Embryonic facial prominence (tissue), 1 donor: ENCODE measurements around the gene ZNF688.
A peak's percentile ranks its signal among the peaks of the same experiment; 100 is the strongest.

Source experiments
- DNase-seq: peaks from one replicate; pipeline ENCODE4 v3.0.0-alpha.2; 2016; ENCODE audit errors: extremely low spot score

The ZNF688 gene

DNA sequence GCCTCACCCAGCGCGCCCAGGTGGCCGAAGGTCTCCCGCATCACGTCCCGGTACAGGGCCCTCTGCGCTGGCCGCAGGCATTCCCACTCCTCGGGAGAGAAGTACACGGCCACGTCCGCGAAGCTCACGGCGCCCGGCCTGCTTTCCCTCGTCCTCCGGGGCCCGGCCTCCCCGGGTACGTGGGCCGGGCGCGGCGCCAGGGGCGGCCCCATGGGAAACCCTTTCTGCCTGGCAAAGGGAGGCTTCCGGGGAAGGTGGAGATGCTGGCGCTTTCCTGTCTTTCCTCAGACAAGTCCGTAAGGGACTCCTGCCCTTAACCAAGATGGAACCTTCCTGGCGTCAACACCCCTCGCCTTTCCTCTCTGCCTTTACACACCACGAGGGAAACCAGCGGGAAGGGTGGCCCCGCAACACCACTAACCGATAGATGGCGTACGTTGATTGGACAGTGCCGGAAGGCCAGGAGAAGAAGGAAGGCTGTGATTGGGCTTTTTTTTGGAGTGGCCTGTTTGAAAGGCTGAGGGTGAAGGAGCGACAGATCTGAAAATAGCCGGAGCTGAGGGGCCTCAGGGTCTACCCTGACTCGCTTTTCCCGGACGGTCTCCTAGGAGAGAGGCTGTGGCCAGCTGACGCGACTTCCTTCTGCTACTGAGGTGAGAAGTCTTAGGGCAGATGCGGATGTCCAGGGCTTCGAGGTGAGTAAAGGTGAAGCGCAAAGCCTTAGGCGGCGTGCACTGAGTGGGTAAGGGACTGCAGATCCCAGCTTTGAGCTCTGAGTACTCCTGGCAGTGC lies 14.1 kb upstream of the ZNF688 start, which contains the start of gene ZNF785:
TSS of gene ZNF785 (minus strand) at position 298 of the 792 bp plus-strand sequence. CDS start at position 212, 86 bp downstream.
- DNase-seq: peak; percentile 97

GRCh38 chr16:30585022-30585399 lies 13.5 kb upstream of the ZNF688 start:
- DNase-seq: no peak

DNA sequence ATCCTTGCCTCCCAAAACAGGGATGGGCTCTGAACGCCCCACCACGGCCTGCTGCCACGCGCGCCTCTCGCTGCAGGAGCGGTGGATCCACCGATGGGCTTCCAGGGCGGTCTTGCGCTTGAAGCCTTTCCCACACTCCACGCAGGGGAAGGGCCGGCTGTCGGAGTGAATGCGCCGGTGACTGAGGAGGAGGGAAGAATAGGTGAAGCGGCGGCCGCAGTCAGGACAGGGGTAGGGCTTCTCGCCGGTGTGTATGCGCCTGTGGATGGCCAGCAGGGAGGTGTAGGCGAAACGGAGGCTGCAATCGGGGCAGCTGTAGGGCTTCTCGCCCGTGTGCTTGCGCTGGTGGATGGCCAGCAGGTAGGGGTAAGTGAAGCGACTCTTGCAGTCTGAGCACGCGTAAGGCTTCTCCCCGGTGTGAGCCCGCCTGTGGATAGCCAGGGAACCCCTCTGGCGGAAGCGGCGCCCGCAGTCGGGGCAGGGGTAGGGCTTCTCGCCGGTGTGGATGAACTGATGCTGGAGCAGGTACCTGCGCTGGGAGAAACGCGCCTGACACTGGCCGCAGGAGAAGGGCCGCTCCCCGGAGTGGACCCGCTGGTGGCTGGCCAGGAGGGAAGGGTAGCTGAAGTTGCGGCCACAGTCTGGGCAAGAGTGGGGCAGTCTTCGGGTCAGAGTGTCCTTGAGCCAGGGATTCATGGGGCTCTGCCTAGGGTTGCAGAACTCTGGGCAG lies 11.3 kb upstream of the ZNF688 start:
- no peak for DNase-seq

DNA sequence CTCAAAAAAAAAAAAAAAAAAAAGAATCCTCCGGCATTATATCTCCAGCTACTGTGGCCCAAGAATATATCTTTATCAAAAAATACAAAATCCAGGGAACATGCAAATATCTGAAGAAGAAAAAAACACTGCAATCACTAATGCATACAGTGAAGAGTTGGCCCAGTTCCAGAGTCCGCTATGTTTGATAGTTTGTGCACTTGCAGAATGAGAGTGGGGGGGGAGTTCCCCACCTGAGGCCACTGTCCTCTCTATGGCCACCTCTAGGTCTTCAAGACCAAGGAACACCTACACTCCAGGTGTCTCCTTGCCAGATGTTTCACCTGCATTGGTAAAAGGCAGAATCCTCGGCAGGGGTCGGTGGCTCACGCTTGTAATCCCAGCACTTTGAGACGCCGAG lies 9.9 kb upstream of the ZNF688 start:
- DNase-seq: no peak

GRCh38 chr16:30574678-30575077 lies 3.2 kb upstream of the ZNF688 start:
- DNase-seq: no peak

DNA sequence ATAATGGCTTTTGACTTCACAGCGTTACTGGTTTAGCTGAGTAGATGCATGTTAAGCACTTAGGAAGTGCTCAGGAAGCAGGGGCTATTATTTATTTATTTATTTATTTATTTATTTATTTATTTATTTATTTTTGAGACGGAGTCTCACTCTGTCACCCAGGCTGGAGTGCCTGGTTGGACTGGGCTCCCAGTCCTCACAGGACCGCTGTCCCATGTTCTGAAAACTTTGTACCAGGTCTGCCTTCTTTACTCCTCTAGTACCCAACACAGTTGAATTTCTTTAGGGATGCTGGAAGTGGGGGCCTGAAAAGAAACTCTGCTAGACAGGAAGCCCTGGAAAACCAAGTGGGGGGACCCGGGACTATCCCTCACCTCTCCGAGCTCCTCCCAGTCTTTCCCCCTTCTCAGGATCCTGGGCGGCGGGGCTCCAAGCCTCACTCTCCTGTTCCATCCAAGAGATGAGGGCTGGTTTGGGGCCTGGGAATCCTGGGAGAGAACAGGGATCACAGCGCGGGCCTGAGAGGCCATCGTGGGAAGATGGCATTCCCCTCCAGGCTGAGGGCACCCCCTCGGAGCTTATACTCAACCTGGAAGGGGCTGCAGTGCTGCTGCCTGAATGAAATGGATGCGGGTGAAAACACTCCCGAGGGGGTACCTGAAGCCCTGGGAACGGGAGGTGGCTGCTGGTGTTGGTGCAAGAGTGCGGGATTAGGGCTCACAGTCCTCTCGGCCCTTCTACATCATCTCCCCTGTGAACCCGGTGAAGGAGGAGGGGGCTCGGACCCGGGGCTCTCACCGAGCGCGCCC lies 674 bp downstream of the ZNF688 start:
- DNase-seq: no peak

- no peak for DNase-seq
These were observed 1.5 kb downstream of the ZNF688 start for GRCh38 chr16:30569746-30570635.

DNA sequence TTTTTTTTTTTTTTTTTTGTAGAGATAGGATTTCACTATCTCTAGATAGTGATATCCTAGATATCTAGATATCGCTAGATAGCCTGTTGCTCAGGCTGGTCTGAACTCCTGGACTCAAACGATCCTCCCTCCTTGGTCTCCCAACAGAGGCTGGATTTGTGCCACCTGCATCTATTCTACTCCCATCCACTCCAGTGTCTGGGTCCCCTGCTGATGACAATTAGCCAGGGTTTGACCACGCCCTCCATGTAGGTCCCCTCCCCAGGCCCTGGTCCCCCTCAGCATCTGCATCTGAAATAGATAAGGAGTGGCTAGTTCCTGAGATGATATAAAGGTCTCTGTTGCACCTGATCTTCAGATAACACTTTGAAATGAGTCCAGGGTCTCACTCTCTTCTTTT lies 2.2 kb downstream of the ZNF688 start:
- DNase-seq: no peak

DNA sequence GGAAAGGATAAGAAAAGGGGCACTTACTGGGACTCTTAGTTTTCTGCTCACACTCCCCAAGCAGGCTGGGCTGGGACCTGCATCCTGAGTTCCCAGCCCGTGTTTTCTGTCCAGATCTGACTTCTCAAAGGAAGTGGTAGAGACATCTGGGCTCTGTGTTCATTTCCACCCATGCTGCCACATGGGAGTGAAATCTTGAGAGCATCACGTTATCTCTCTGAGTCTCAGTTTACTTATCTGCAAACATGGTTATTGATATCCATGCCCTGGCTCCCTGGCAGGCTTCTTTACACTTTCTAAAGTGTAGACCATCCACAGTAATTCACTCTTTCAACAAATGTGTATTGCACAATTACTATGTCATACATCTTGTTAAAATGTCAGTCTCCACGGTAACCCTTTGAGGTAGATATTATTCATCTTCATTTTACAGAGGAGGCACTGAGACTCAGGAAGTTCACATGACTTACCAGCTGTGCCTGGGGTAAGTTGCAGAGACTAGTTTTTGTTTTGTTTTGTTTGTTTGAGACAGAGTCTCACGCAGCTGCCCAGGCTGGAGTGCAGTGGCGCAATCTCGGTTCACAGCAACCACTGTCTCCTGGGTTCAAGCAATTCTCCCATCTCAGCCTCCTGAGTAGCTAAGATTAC lies 3.4 kb downstream of the ZNF688 start:
- no peak for DNase-seq

DNA sequence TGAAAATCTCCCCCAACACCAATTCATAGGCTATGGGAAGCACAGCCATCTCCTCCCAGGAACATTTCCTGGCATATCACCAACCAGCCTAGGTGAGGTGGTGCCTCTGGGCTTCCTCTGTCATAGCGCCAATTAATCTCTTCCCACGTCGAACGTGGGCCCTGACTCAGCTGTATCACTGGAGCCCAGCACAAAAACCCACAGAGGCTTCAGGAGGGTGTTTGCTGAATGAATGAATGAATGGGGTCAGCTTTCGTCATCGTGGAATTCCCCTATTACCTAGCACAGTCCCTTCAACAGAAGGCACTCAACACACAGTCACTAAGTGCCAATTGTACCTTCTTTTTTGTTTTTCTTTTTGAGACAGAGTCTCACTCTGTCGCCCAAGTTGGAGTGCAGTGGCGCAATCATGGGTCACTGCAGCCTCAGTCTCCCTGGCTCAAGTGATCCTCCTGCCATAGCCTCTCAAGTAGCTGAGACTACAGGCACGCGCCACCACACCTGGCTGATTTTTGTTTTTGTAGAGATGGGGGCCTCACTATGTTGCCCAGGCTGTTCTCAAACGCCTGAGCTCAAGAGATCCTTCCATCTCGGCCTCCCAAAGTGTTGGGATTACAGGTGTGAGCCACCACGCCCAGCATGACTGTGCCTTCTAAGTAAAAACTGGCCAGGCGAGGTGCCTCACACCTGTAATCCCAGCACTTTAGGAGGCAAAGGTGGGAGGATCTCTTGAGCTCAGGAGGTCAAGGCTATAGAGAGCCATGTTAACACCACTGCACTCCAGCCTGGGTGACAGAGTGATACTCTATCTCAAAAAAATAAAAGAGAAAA lies 4.1 kb downstream of the ZNF688 start:
- DNase-seq: no peak

GRCh38 chr16:30566531-30566930 lies 5.0 kb downstream of the ZNF688 start:
- DNase-seq: no peak

DNA sequence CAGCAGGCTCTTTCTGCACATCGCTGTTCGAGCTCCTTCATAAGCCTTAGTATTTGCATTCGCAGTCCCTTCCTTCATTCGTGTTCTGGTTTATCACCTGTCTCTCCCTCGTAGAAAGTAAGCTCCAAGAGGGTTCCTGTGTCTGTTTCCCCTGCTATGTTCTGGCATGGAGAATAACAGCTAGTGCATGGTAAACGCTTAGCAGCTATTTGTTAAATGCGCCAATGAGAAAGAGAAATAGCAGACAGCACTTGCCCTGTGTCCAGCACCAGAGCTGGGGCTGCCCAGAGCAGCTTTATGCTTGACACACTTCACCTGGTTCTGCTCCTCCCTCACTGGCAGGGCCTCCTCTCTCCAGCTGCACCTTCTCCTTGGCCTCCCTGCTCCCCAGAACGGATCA lies 5.5 kb downstream of the ZNF688 start:
- no peak for DNase-seq

DNA sequence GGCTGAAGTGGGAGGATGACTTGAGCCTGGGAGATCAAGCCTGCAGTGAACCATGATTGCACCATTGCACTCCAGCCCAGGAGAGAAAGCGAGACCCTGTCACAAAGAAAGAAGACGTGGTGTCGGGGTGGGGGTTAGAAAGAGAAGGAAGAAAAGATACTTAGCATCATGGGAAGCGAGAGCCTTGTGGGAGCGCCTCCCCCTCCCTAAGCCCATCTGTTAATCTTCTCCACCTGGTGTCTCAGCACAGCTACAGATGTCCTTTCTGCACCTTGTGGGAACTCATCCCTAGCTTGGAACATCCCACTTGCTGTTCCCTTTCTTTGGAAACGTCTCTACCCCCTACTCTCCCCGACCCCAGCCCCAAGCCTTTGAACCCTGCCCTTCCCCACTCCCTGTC lies 6.0 kb downstream of the ZNF688 start:
- no peak for DNase-seq

- no peak for DNase-seq
These were observed 9.5 kb downstream of the ZNF688 start for GRCh38 chr16:30562021-30562420.

DNA sequence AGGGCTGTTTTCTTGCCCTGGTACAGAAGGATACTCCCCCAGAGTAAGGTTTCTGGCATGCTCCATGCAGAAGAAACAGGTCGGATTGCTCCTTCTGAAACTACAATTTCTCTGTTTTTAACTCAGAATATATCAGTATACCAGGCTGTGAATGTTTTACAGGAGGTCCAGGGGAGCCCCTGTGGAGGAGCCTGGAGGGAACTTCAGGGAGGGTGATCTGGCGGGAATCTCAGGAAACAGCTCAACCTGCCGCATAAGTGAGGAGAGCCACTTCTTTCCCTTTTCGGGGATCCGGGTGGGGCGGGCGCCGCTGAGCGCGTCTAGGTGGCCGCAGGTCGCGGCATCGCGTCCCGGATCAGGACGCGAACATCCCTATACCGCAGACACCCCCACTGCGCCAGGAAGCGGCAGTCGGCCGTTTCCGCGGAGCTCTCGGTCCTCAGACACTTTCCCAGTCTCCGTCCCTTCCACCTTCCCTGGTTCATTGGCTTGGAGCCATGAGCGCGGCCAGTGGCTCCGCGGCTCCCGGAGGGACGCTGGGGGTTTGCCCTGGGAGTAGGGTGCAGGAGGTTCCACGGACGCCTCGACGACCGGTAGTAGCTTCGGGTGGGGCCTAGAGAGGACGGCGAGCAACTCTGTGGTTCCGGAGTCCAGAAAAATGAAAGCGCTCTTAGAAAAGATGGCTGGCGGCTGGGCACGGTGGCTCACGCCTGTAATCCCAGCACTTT lies 10.3 kb downstream of the ZNF688 start:
- no peak for DNase-seq

DNA sequence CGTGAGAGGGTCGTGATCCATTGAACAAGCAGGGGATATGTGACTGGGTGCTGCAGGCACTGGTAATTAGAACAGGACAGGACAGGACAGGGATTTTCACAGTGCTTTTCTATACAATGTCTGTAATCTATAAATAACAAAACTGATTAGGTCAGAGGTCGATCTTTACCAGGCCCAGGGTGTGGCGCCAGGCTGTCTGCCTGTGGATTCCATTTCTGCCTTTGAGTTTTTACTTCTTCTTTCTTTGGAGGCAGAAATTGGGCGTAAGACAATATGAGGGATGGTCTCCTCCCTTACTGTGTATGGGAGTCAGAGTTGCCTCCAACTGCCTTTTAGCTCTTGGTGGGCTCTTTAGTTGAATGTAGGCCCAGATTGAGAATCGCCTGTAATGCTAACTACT lies 11.8 kb downstream of the ZNF688 start:
- DNase-seq: no peak

DNA sequence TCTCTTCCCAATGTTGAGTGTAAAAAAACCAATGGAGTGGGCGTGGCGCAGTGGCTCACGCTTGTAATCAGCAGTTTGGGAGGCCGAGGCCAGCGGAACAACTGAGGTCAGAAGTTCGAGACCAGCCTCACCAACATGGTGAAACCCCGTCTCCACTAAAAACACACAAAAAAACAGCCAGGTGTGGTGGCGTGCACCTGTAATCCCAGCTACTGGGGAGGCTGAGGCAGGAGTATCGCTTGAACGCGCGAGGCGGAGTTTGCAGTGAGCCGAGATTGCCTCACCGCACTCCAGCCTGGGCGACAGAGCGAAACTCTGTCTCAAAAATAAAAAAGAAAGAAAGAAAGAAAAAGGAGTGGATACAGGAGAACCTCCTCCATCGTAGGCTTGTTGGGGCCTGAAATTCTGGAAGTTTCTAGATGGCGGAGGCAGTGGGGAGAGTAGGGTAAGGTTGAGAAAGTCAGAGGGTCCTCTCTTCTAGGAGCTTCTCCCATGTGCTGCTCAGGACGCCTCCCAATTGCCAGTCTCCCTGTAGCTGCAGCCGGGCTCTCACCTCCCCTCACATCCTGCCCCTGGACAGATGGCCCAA lies 12.6 kb downstream of the ZNF688 start:
- DNase-seq: no peak

DNA sequence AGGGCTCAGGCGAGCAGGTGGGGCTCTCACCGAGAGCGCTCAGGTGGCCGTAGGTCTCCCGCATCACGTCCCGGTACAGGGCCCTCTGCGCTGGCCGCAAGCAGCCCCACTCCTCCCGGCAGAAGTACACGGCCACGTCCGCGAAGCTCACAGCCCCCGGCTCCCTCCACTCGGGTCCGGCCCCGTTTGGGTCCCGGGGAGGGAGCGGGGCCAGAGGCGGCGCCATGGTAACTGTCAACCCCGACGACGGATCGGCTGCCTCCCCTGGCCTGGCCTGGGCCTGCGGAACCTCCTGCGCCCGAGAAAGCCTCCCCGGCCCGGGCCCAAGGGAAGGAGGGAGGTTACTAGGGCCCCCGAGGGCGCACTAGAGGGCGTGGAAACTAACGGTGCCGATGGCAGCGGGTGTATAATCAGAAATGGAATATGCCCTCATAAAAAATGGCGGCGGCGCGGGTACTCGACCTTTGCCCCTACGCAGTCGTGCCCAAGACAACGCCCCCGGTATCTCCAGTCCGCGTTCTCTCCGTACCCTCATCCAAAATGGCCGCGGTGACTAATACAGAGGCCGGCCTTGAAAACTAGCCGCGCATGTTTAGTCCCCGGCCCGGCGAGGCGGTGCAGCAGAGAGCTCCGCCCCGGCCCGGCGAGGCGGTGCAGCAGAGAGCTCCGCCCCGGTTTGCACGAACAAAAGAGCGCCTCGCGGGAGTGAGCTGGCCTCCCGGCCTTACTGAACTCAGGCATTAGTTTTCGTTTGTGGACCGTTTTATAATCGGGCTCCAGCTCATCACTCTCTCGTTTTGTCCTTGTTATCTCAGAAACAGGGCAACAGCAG lies 13.3 kb downstream of the ZNF688 start, which contains the start of gene ZNF764:
TSS of gene ZNF764 (minus strand) at position 418 of the 832 bp plus-strand sequence. CDS start at position 226, 192 bp downstream.
- peak; percentile 92 for DNase-seq
